DOHH2 (cell line): ENCODE measurements around the gene TRAF3.

Source experiments
- EZH2phosphoT487 ChIP-seq: fragments of 200-600 bp; sonication (generic); IDR thresholded peaks from 2 replicates; pipeline ENCODE4 v1.6.1; 2017; ENCODE audit warnings: borderline replicate concordance, mild to moderate bottlenecking, antibody characterized with exemption, low read length, moderate library complexity, mixed read lengths
- TF ChIP-seq, protein P1 (sequence below): fragments of 200-600 bp; sonication (generic); IDR thresholded peaks from one replicate; pipeline ENCODE4 v1.5.1; 2014; ENCODE audit warnings: antibody characterized with exemption, mild to moderate bottlenecking, low read depth, low read length; ENCODE audit not compliant: poor library complexity, severe bottlenecking

DNA sequence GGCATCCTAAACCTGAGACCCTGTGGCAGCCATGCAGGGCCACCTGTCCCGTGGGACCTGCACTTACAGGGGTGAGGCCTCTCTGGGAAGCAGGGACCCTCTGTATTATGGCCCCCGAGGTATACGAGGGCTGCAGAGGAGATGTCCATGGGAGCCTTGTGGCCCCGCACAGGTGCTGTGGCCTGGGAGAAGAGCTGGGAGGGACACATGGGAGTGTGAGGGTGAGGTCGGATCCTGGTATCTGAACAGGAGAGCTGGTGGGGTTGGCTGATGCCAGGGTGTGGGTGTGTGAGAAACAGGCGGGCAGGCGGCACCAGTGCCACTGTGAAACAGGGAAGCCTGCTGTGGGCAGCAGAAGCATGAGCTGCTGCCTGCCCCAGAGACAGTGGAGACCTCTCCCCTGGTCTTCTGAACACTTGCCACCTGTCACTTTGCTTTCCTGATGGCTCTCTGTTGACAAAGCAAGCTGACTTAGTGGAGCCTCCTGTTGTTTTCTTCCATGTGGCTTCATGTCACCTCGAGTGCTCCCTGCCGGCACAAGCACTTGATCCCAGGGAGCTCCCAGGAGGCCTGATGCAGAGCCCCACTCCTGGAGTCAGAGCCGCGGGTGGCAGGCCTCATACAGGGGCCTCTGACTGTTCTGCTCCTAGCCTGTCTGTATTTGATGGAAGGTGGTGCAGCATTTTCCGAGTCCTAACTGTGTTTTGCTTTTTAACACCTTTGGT is 125.4 kb downstream of the TRAF3 start:
- TF ChIP-seq, protein P1, sequence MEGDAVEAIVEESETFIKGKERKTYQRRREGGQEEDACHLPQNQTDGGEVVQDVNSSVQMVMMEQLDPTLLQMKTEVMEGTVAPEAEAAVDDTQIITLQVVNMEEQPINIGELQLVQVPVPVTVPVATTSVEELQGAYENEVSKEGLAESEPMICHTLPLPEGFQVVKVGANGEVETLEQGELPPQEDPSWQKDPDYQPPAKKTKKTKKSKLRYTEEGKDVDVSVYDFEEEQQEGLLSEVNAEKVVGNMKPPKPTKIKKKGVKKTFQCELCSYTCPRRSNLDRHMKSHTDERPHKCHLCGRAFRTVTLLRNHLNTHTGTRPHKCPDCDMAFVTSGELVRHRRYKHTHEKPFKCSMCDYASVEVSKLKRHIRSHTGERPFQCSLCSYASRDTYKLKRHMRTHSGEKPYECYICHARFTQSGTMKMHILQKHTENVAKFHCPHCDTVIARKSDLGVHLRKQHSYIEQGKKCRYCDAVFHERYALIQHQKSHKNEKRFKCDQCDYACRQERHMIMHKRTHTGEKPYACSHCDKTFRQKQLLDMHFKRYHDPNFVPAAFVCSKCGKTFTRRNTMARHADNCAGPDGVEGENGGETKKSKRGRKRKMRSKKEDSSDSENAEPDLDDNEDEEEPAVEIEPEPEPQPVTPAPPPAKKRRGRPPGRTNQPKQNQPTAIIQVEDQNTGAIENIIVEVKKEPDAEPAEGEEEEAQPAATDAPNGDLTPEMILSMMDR, result no peak
- TF ChIP-seq EZH2phosphoT487, result no peak
